Putamen (tissue), 1 donor: ENCODE measurements around the gene CCDC74B.
"Not testable (repeated sequence)": the region's sequence is repeated elsewhere in the genome, so short reads cannot be mapped to it uniquely, and the experiment has no call there.

Source experiments
- DNase-seq: peaks from one replicate; pipeline ENCODE4 v3.0.0-alpha.2; 2016; ENCODE audit warnings: low spot score

Gene CCDC74B

GRCh38 chr2:130145006-130145414 lies at the start of gene CCDC74B:
Gene CCDC74B, minus strand, starts transcription at chr2:130145112. Its CDS starts 116 bp downstream, at chr2:130144996.
- peak; percentile 8 for DNase-seq

GRCh38 chr2:130193824-130194223 lies 48.9 kb upstream of the CCDC74B start:
- DNase-seq = not testable (repeated sequence)

- DNase-seq = not testable (repeated sequence)
Observed at GRCh38 chr2:130192451-130192850, 47.5 kb upstream of the CCDC74B start.

- DNase-seq = not testable (repeated sequence)
Observed at GRCh38 chr2:130191319-130191718, 46.4 kb upstream of the CCDC74B start.

GRCh38 chr2:130190237-130190636 lies 45.3 kb upstream of the CCDC74B start:
- DNase-seq = no peak

GRCh38 chr2:130188958-130189357 lies 44.0 kb upstream of the CCDC74B start:
- DNase-seq = not testable (repeated sequence)

GRCh38 chr2:130187859-130188792 lies 43.2 kb upstream of the CCDC74B start:
- DNase-seq = not testable (repeated sequence)

GRCh38 chr2:130187268-130187667 lies 42.4 kb upstream of the CCDC74B start:
- DNase-seq = no peak

GRCh38 chr2:130186391-130186790 lies 41.5 kb upstream of the CCDC74B start:
- DNase-seq = no peak

GRCh38 chr2:130185896-130186295 lies 41.0 kb upstream of the CCDC74B start:
- no peak for DNase-seq

GRCh38 chr2:130185436-130185835 lies 40.5 kb upstream of the CCDC74B start:
- DNase-seq = no peak

- no peak for DNase-seq
Observed at GRCh38 chr2:130183512-130184373, 38.8 kb upstream of the CCDC74B start.

- DNase-seq = not testable (repeated sequence)
Observed at GRCh38 chr2:130182826-130183511, 38.1 kb upstream of the CCDC74B start.

- DNase-seq = peak; percentile 84
Observed at GRCh38 chr2:130181880-130182682, 37.2 kb upstream of the CCDC74B start, which contains the start of gene MZT2B. Gene MZT2B, plus strand, starts transcription at chr2:130182262. Its CDS starts 21 bp downstream, at chr2:130182283.

GRCh38 chr2:130181325-130181879 lies 36.5 kb upstream of the CCDC74B start, which contains the start of gene SMPD4:
Gene SMPD4, minus strand, starts transcription at chr2:130181602. Its CDS starts 5,010 bp downstream, at chr2:130176592.
- DNase-seq = peak; percentile 95

GRCh38 chr2:130180404-130181324 lies 35.8 kb upstream of the CCDC74B start:
- not testable (repeated sequence) for DNase-seq

GRCh38 chr2:130174866-130175265 lies 30.0 kb upstream of the CCDC74B start:
- not testable (repeated sequence) for DNase-seq

GRCh38 chr2:130169896-130170295 lies 25.0 kb upstream of the CCDC74B start:
- DNase-seq = no peak

GRCh38 chr2:130169163-130169562 lies 24.3 kb upstream of the CCDC74B start:
- not testable (repeated sequence) for DNase-seq
